ENCODE results near the gene PLEKHG3.

- TF ChIP-seq CTCF (conservative IDR thresholded peaks at IDR 0.05 in 1 of 2, IDR thresholded peaks at IDR 0.05 in 1 of 2; ENCODE audit: low read depth in 1 of 2, low read length in 2 of 2) = no peak
- TF ChIP-seq EZH2 (IDR thresholded peaks at IDR 0.05; ENCODE audit: low read length, missing control alignments) = no peak
Measured at GRCh38 chr14:64769096-64770020, 65.1 kb downstream of the PLEKHG3 start.

Data from fibroblast of lung (primary cell).